BLaER1 (cell line): Measurements from ENCODE around the gene ARHGAP18.

Experiments used
- H3K27ac ChIP-seq: shearing (Covaris generic); formaldehyde crosslinking; 2 replicates; pipeline ENCODE4 v1.8.1; 2022
- H3K27me3 ChIP-seq: shearing (Covaris generic); formaldehyde crosslinking; 2 replicates; pipeline ENCODE4 v1.8.1; 2022
- H3K36me3 ChIP-seq: shearing (Covaris generic); formaldehyde crosslinking; 2 replicates; pipeline ENCODE4 v1.8.1; 2022
- H3K4me1 ChIP-seq: shearing (Covaris generic); formaldehyde crosslinking; 2 replicates; pipeline ENCODE4 v1.8.1; 2022
- H3K4me2 ChIP-seq: shearing (Covaris generic); formaldehyde crosslinking; 2 replicates; pipeline ENCODE4 v1.8.1; 2022
- H3K4me3 ChIP-seq: shearing (Covaris generic); formaldehyde crosslinking; 2 replicates; pipeline ENCODE4 v1.8.1; 2022
- H3K9ac ChIP-seq: shearing (Covaris generic); formaldehyde crosslinking; 2 replicates; pipeline ENCODE4 v1.8.1; 2022
- H3K9me3 ChIP-seq: shearing (Covaris generic); formaldehyde crosslinking; 2 replicates; pipeline ENCODE4 v1.8.1; 2022
- H4K20me1 ChIP-seq: shearing (Covaris generic); formaldehyde crosslinking; 2 replicates; pipeline ENCODE4 v1.8.1; 2022
- Cebpa-rat ChIP-seq: shearing (Covaris generic); IDR thresholded peaks from 2 replicates; pipeline ENCODE4 v1.8.1; 2022

Gene ARHGAP18

GRCh38 chr6:129696028-129696418, 14.0 kb downstream of the ARHGAP18 start:
- Histone ChIP-seq H3K9me3 (0 out of 2 replicates have a peak, but pooled peaks cover 7% of the 10 kb centered on the region), H3K4me1 (peaks cover 28% of the 10 kb centered on the region), H3K9ac (no peak overlapping the region), H3K36me3 (no peaks in the 10 kb centered on the region), H3K27me3 (no peaks in the 10 kb centered on the region), H3K4me3 (no peak overlapping the region), H3K4me2 (peak overlapping the region; percentile 51), H4K20me1 (no peaks in the 10 kb centered on the region), H3K27ac (no peak overlapping the region)
- no peak for TF ChIP-seq Cebpa-rat

- H3K9me3 ChIP-seq = 0 out of 2 replicates have a peak, but pooled peaks cover 7% of the 10 kb centered on the region
- no peaks in the 10 kb centered on the region for H3K27me3 ChIP-seq
- no peaks in the 10 kb centered on the region for H4K20me1 ChIP-seq
- H3K36me3 ChIP-seq = no peaks in the 10 kb centered on the region
- no peak overlapping the region for H3K4me3 ChIP-seq
- no peak overlapping the region for H3K9ac ChIP-seq
- no peak overlapping the region for H3K27ac ChIP-seq
- peaks cover 28% of the 10 kb centered on the region for H3K4me1 ChIP-seq
- peak overlapping the region; percentile 51 for H3K4me2 ChIP-seq
- no peak for TF ChIP-seq Cebpa-rat
Observed at GRCh38 chr6:129695373-129696027, 14.5 kb downstream of the ARHGAP18 start.

GRCh38 chr6:129694036-129694435, 15.9 kb downstream of the ARHGAP18 start:
- no peak overlapping the region for H3K4me2 ChIP-seq
- H3K4me3 ChIP-seq = no peak overlapping the region
- H3K36me3 ChIP-seq = no peaks in the 10 kb centered on the region
- no peak overlapping the region for H3K27ac ChIP-seq
- H3K27me3 ChIP-seq = no peaks in the 10 kb centered on the region
- H3K9me3 ChIP-seq = no peaks in the 10 kb centered on the region
- H4K20me1 ChIP-seq = no peaks in the 10 kb centered on the region
- H3K4me1 ChIP-seq = peaks cover 28% of the 10 kb centered on the region
- H3K9ac ChIP-seq = no peak overlapping the region
- TF ChIP-seq Cebpa-rat = no peak

- no peak overlapping the region for H3K27ac ChIP-seq
- peaks cover 35% of the 10 kb centered on the region for H3K4me1 ChIP-seq
- H3K9ac ChIP-seq = no peak overlapping the region
- H3K9me3 ChIP-seq = no peaks in the 10 kb centered on the region
- TF ChIP-seq Cebpa-rat = no peak
- H3K36me3 ChIP-seq = no peaks in the 10 kb centered on the region
- no peaks in the 10 kb centered on the region for H3K27me3 ChIP-seq
- H3K4me3 ChIP-seq = no peak overlapping the region
- no peaks in the 10 kb centered on the region for H4K20me1 ChIP-seq
- H3K4me2 ChIP-seq = no peak overlapping the region
Observed at GRCh38 chr6:129692467-129692866, 17.5 kb downstream of the ARHGAP18 start.

DNA sequence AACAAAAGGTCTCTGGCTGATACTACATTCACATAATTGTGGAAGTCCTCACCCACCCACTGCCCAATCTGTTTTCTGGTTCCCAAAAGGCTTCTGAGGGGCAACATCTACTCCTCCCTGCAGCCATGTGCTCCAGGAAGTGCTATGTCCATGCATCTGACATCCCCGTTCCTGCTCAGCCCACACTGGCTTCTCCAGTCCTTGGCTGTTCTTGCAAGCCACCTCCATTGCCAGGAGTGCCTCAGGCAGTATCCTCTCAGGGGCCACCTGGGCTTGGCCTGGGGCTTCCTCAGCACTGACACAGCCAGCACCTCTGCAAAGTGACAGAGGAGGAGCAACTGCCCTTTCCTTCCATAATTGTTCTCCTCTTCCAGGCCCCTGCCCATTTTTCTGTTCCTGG, 18.3 kb downstream of the ARHGAP18 start:
- TF ChIP-seq Cebpa-rat = no peak
- H3K4me1 ChIP-seq = peaks cover 40% of the 10 kb centered on the region
- H3K36me3 ChIP-seq = no peaks in the 10 kb centered on the region
- no peak overlapping the region for H3K4me3 ChIP-seq
- H3K9me3 ChIP-seq = no peaks in the 10 kb centered on the region
- no peaks in the 10 kb centered on the region for H3K27me3 ChIP-seq
- no peak overlapping the region for H3K27ac ChIP-seq
- no peaks in the 10 kb centered on the region for H4K20me1 ChIP-seq
- no peak overlapping the region for H3K9ac ChIP-seq
- H3K4me2 ChIP-seq = 0 out of 2 replicates have a peak overlapping the region, but pooled peaks have one; percentile 5

DNA sequence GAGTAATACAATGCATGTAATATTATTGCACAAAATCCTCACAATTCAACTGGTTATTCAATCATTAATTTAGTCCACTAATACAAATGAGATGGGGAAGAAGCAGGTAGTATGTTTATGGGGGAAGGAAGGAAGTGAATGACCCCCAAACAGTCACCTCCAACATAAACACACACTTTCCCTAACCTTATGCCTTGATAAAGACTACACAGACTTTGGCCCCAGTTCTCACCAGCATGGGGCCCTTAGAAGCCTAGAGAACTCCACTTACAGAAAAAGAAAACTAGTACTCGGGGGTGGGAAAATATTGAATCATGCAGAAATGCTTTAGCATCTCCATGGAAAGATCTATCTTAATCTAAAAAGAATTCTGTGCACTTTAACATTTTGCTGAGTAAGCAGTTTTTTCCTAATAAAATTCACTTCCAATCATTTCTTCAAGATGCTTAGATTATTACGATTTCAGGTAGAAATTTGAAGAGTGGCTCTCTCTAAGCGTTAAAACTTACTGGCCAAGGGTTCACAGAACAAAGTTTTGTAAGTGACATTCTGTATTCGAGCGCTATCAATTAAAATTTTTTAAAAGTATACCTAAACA, 18.8 kb downstream of the ARHGAP18 start:
- Histone ChIP-seq H4K20me1 (no peaks in the 10 kb centered on the region), H3K4me3 (no peak overlapping the region), H3K9ac (no peak overlapping the region), H3K9me3 (no peaks in the 10 kb centered on the region), H3K27ac (no peak overlapping the region), H3K27me3 (no peaks in the 10 kb centered on the region), H3K4me2 (no peak overlapping the region), H3K36me3 (no peaks in the 10 kb centered on the region), H3K4me1 (peaks cover 40% of the 10 kb centered on the region)
- no peak for TF ChIP-seq Cebpa-rat

GRCh38 chr6:129686941-129687627, 22.9 kb downstream of the ARHGAP18 start:
- H3K9ac ChIP-seq = no peak overlapping the region
- H3K9me3 ChIP-seq = no peaks in the 10 kb centered on the region
- no peaks in the 10 kb centered on the region for H4K20me1 ChIP-seq
- TF ChIP-seq Cebpa-rat = no peak
- H3K4me2 ChIP-seq = peak overlapping the region; percentile 68
- no peaks in the 10 kb centered on the region for H3K36me3 ChIP-seq
- H3K4me3 ChIP-seq = no peak overlapping the region
- H3K27me3 ChIP-seq = no peaks in the 10 kb centered on the region
- peak overlapping the region; percentile 93 for H3K27ac ChIP-seq
- peaks cover 67% of the 10 kb centered on the region for H3K4me1 ChIP-seq

- H3K36me3 ChIP-seq = no peaks in the 10 kb centered on the region
- H3K4me1 ChIP-seq = peaks cover 63% of the 10 kb centered on the region
- H3K27me3 ChIP-seq = no peaks in the 10 kb centered on the region
- no peak overlapping the region for H3K4me3 ChIP-seq
- H3K9ac ChIP-seq = peak overlapping the region; percentile 26; the same call in 1 of the 2 replicates
- H3K9me3 ChIP-seq = 0 out of 2 replicates have a peak, but pooled peaks cover 4% of the 10 kb centered on the region
- peak overlapping the region; percentile 93 for H3K27ac ChIP-seq
- no peak for TF ChIP-seq Cebpa-rat
- no peaks in the 10 kb centered on the region for H4K20me1 ChIP-seq
- peak overlapping the region; percentile 68 for H3K4me2 ChIP-seq
Observed at GRCh38 chr6:129685662-129686031, 24.3 kb downstream of the ARHGAP18 start.

GRCh38 chr6:129684903-129685661, 24.9 kb downstream of the ARHGAP18 start:
- Histone ChIP-seq H3K4me3 (no peak overlapping the region), H3K27ac (peak overlapping the region; percentile 93), H3K4me1 (peaks cover 63% of the 10 kb centered on the region), H3K4me2 (peak overlapping the region; percentile 68), H4K20me1 (no peaks in the 10 kb centered on the region), H3K9me3 (0 out of 2 replicates have a peak, but pooled peaks cover 6% of the 10 kb centered on the region), H3K9ac (peak overlapping the region; percentile 63; the same call in 1 of the 2 replicates), H3K36me3 (no peaks in the 10 kb centered on the region), H3K27me3 (no peaks in the 10 kb centered on the region)
- TF ChIP-seq Cebpa-rat = no peak
